Stimulated activated naive CD4-positive, alpha-beta T cell treated with Interleukin-2 at 50 U/mL for 16 hours (primary cell): ENCODE data around the gene VANGL1.

Experiments
- DNase-seq: peaks from one replicate; lab custom pipeline; 2025; lab: John Stamatoyannopoulos, UW

Gene VANGL1

GRCh38 chr1:115744646-115745275 is 103.0 kb downstream of the VANGL1 start:
- no peak for DNase-seq

DNA sequence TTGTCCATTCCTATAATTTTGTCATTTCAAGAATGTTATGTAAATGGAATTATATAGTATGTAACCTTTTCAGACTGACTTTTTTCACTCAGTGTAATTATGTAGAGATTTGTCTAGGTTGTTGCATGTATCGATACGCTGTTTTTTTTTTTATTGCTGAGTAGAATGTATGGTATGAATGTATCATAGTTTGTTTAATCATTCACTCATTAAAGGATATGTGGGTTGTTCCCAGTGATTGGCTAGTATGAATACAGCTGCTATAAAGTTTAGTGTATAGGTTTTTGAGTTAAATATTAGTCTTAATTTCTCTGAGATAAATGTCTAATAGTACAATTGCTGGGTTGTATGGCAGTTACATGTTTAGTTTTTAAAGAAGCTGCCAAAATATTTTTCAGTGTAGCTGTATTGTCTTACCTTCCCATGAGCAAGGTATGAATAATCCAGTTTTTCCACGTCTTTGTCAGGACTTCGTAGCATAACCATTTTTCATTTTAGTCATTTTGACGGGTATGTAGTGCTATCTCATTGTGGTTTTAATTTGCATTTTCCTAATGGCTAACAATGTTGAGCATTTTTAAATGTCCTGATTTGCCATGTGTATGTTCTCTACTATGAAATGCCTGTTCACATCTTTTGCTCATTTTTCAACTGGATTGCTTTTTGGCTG is 104.4 kb downstream of the VANGL1 start:
- DNase-seq, result no peak
